Measurements from ENCODE around the gene PTPN21.

DNA sequence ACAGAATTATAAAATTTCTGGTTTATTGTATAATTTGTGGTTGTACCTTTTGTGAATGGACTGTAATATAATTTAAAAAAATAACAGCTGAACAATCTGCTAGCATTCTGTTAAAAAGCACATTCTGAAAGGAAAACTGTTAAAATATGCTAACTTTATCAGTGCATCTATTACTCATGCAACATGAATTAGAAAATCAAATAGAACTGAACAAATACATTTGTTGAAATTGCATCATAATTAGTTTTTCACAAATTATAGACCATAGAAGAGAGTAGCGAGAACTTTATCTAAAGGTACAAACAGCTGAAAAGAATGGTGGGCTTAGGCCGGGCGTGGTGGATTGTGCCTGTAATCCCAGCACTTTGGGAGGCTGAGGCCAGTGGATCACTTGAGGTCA lies 33.0 kb downstream of the PTPN21 start:
- TF ChIP-seq, protein P1, sequence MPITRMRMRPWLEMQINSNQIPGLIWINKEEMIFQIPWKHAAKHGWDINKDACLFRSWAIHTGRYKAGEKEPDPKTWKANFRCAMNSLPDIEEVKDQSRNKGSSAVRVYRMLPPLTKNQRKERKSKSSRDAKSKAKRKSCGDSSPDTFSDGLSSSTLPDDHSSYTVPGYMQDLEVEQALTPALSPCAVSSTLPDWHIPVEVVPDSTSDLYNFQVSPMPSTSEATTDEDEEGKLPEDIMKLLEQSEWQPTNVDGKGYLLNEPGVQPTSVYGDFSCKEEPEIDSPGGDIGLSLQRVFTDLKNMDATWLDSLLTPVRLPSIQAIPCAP (CRISPR knock-in tag; IDR thresholded peaks at IDR 0.05; ENCODE audit: low read depth), result no peak
- TF ChIP-seq NR2C2 (CRISPR knock-in tag; IDR thresholded peaks at IDR 0.05; ENCODE audit: borderline replicate concordance), result no peak
- TF ChIP-seq, protein P2, sequence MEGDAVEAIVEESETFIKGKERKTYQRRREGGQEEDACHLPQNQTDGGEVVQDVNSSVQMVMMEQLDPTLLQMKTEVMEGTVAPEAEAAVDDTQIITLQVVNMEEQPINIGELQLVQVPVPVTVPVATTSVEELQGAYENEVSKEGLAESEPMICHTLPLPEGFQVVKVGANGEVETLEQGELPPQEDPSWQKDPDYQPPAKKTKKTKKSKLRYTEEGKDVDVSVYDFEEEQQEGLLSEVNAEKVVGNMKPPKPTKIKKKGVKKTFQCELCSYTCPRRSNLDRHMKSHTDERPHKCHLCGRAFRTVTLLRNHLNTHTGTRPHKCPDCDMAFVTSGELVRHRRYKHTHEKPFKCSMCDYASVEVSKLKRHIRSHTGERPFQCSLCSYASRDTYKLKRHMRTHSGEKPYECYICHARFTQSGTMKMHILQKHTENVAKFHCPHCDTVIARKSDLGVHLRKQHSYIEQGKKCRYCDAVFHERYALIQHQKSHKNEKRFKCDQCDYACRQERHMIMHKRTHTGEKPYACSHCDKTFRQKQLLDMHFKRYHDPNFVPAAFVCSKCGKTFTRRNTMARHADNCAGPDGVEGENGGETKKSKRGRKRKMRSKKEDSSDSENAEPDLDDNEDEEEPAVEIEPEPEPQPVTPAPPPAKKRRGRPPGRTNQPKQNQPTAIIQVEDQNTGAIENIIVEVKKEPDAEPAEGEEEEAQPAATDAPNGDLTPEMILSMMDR (CRISPR knock-in tag; IDR thresholded peaks at IDR 0.05), result no peak
- no peak for TF ChIP-seq ZNF10 (CRISPR knock-in tag; IDR thresholded peaks at IDR 0.05; ENCODE audit: borderline replicate concordance, low read depth)
- TF ChIP-seq BRCA1 (CRISPR knock-in tag; IDR thresholded peaks at IDR 0.05), result no peak
- no peak for TF ChIP-seq NBN (conservative IDR thresholded peaks at IDR 0.05)
- TF ChIP-seq, protein P3, sequence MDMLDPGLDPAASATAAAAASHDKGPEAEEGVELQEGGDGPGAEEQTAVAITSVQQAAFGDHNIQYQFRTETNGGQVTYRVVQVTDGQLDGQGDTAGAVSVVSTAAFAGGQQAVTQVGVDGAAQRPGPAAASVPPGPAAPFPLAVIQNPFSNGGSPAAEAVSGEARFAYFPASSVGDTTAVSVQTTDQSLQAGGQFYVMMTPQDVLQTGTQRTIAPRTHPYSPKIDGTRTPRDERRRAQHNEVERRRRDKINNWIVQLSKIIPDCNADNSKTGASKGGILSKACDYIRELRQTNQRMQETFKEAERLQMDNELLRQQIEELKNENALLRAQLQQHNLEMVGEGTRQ (IDR thresholded peaks at IDR 0.05; ENCODE audit: low read depth, low read length), result no peak
- TF ChIP-seq, protein P3 (CRISPR knock-in tag; IDR thresholded peaks at IDR 0.05; ENCODE audit: borderline replicate concordance), result no peak
- no peak for TF ChIP-seq YY1 (IDR thresholded peaks at IDR 0.05; ENCODE audit: insufficient read depth, insufficient replicate concordance, low read depth, low read length)
- TF ChIP-seq, protein P4, sequence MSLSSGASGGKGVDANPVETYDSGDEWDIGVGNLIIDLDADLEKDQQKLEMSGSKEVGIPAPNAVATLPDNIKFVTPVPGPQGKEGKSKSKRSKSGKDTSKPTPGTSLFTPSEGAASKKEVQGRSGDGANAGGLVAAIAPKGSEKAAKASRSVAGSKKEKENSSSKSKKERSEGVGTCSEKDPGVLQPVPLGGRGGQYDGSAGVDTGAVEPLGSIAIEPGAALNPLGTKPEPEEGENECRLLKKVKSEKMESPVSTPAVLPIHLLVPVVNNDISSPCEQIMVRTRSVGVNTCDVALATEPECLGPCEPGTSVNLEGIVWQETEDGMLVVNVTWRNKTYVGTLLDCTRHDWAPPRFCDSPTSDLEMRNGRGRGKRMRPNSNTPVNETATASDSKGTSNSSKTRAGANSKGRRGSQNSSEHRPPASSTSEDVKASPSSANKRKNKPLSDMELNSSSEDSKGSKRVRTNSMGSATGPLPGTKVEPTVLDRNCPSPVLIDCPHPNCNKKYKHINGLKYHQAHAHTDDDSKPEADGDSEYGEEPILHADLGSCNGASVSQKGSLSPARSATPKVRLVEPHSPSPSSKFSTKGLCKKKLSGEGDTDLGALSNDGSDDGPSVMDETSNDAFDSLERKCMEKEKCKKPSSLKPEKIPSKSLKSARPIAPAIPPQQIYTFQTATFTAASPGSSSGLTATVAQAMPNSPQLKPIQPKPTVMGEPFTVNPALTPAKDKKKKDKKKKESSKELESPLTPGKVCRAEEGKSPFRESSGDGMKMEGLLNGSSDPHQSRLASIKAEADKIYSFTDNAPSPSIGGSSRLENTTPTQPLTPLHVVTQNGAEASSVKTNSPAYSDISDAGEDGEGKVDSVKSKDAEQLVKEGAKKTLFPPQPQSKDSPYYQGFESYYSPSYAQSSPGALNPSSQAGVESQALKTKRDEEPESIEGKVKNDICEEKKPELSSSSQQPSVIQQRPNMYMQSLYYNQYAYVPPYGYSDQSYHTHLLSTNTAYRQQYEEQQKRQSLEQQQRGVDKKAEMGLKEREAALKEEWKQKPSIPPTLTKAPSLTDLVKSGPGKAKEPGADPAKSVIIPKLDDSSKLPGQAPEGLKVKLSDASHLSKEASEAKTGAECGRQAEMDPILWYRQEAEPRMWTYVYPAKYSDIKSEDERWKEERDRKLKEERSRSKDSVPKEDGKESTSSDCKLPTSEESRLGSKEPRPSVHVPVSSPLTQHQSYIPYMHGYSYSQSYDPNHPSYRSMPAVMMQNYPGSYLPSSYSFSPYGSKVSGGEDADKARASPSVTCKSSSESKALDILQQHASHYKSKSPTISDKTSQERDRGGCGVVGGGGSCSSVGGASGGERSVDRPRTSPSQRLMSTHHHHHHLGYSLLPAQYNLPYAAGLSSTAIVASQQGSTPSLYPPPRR (CRISPR knock-in tag; IDR thresholded peaks at IDR 0.05; ENCODE audit: borderline replicate concordance), result no peak
- no peak for TF ChIP-seq ZNF850 (CRISPR knock-in tag; conservative IDR thresholded peaks at IDR 0.05)
- TF ChIP-seq, protein P5, sequence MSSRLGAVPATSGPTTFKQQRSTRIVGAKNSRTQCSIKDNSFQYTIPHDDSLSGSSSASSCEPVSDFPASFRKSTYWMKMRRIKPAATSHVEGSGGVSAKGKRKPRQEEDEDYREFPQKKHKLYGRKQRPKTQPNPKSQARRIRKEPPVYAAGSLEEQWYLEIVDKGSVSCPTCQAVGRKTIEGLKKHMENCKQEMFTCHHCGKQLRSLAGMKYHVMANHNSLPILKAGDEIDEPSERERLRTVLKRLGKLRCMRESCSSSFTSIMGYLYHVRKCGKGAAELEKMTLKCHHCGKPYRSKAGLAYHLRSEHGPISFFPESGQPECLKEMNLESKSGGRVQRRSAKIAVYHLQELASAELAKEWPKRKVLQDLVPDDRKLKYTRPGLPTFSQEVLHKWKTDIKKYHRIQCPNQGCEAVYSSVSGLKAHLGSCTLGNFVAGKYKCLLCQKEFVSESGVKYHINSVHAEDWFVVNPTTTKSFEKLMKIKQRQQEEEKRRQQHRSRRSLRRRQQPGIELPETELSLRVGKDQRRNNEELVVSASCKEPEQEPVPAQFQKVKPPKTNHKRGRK (CRISPR knock-in tag; IDR thresholded peaks at IDR 0.05), result no peak
- TF ChIP-seq GATAD2A (CRISPR knock-in tag; IDR thresholded peaks at IDR 0.05), result no peak
- TF ChIP-seq ZNF124 (CRISPR knock-in tag; IDR thresholded peaks at IDR 0.05), result no peak
- no peak for TF ChIP-seq ZNF431 (CRISPR knock-in tag; IDR thresholded peaks at IDR 0.05; ENCODE audit: borderline replicate concordance, low read depth)
